ENCODE measurements around the gene ZMYND12.

Gene ZMYND12

GRCh38 chr1:42461196-42461595 is 5.4 kb upstream of the ZMYND12 start:
- Mint-ChIP-seq H3K36me3 (peaks cover 8% of the 10 kb centered on the region), H3K4me3 (no peak overlapping the region), H3K9me3 (ENCODE audit: low read depth) (no peaks in the 10 kb centered on the region), H3K4me1 (ENCODE audit: low read depth) (peaks cover 62% of the 10 kb centered on the region), H3K27me3 (no peaks in the 10 kb centered on the region), H3K27ac (no peak overlapping the region)

DNA sequence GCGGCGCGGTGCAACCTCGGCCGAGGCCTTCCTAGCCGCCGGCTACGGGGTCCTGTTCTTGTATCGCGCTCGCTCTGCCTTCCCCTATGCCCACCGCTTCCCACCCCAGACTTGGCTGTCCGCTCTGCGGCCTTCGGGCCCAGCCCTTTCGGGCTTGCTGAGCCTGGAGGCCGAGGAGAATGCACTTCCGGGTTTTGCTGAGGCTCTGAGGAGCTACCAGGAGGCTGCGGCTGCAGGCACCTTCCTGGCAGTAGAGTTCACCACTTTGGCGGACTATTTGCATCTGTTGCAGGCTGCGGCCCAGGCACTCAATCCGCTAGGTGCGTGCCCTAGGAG is 900 bp upstream of the ZMYND12 start:
- peak overlapping the region; percentile 97 for H3K27ac Mint-ChIP-seq
- no peaks in the 10 kb centered on the region for H3K9me3 Mint-ChIP-seq (ENCODE audit: low read depth)
- H3K4me3 Mint-ChIP-seq = peak overlapping the region; percentile 95
- H3K36me3 Mint-ChIP-seq = peaks cover 8% of the 10 kb centered on the region
- no peaks in the 10 kb centered on the region for H3K27me3 Mint-ChIP-seq
- H3K4me1 Mint-ChIP-seq (ENCODE audit: low read depth) = peaks cover 48% of the 10 kb centered on the region

DNA sequence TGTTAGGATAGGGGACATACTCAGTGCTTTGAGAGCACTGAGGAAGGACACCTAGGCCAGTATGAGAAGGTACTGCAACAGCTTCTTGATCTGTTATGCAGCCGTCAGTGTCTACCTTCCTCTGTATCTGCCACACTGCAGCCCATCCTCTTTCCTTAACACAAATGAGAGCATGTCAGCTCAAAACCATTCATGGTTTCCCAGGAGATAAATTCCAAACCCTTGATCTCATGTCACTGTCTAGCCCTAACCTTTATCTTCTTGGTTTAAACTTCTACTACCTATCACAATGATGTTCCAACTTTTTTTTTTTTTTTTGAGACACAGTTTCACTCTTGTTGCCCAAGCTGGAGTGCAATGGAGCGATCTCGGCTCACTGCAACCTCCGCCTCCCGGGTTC is 1.4 kb downstream of the ZMYND12 start:
- Mint-ChIP-seq H3K27ac (peak overlapping the region; percentile 55), H3K36me3 (peaks cover 2% of the 10 kb centered on the region), H3K9me3 (ENCODE audit: low read depth) (no peaks in the 10 kb centered on the region), H3K4me1 (ENCODE audit: low read depth) (peaks cover 32% of the 10 kb centered on the region), H3K4me3 (peak overlapping the region; percentile 30), H3K27me3 (no peaks in the 10 kb centered on the region)

DNA sequence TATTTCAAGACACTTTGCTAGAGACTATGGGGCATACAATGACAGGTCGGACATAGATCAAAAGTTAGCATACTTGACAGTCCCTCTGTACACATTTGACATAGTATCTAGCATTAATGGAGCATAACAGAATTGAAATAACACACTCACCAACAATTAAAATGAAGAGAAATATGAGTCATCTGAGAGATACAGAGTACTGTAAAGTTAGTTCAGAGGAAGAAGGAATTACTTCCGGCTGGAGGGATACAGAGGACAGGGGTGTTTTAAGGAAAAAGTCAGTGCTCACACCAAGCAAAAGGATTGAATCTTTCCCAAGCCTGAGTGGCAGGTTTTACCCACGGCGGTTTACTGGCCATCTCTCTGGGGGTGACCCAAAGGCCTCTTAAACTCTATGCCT is 2.4 kb downstream of the ZMYND12 start:
- H3K4me1 Mint-ChIP-seq (ENCODE audit: low read depth) = peaks cover 25% of the 10 kb centered on the region
- H3K27me3 Mint-ChIP-seq = no peaks in the 10 kb centered on the region
- no peak overlapping the region for H3K27ac Mint-ChIP-seq
- no peaks in the 10 kb centered on the region for H3K9me3 Mint-ChIP-seq (ENCODE audit: low read depth)
- no peak overlapping the region for H3K4me3 Mint-ChIP-seq
- peaks cover 2% of the 10 kb centered on the region for H3K36me3 Mint-ChIP-seq

- Mint-ChIP-seq H3K4me3 (no peak overlapping the region), H3K27ac (no peak overlapping the region), H3K9me3 (ENCODE audit: low read depth) (no peaks in the 10 kb centered on the region), H3K27me3 (no peaks in the 10 kb centered on the region), H3K4me1 (ENCODE audit: low read depth) (peaks cover 2% of the 10 kb centered on the region), H3K36me3 (peaks cover 3% of the 10 kb centered on the region)
Measured at GRCh38 chr1:42450061-42450460, 5.8 kb downstream of the ZMYND12 start.

DNA sequence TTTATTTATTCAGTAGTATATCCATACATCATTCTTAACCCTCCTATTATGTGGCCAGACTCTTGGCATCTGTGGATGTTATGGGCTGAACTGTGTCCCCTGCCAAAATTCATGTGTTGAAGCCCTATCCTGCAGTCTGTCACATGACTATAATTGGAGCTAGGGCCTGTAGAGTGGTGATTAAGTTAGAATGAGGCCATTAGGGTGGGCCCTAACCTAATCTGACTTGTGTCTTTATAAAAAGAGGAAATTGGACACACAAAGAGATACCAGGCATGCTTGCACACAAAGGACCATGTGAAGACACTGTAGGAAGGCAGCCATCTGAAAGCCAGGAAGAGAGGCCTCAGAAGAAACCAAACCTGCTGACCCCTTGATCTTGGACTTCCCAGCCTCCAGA is 6.6 kb downstream of the ZMYND12 start:
- Mint-ChIP-seq H3K9me3 (ENCODE audit: low read depth) (no peaks in the 10 kb centered on the region), H3K4me3 (no peak overlapping the region), H3K36me3 (peaks cover 3% of the 10 kb centered on the region), H3K4me1 (ENCODE audit: low read depth) (no peaks in the 10 kb centered on the region), H3K27me3 (no peaks in the 10 kb centered on the region), H3K27ac (no peak overlapping the region)

GRCh38 chr1:42442662-42443061 is 13.2 kb downstream of the ZMYND12 start:
- Mint-ChIP-seq H3K9me3 (ENCODE audit: low read depth) (no peaks in the 10 kb centered on the region), H3K27me3 (no peaks in the 10 kb centered on the region), H3K27ac (no peak overlapping the region), H3K4me3 (no peak overlapping the region), H3K36me3 (peaks cover 3% of the 10 kb centered on the region), H3K4me1 (ENCODE audit: low read depth) (no peaks in the 10 kb centered on the region)

GRCh38 chr1:42439940-42440339 is 15.9 kb downstream of the ZMYND12 start:
- peaks cover 3% of the 10 kb centered on the region for H3K36me3 Mint-ChIP-seq

GRCh38 chr1:42434340-42434739 is 21.5 kb downstream of the ZMYND12 start:
- Mint-ChIP-seq H3K27ac (no peak overlapping the region), H3K4me1 (ENCODE audit: low read depth) (no peaks in the 10 kb centered on the region), H3K27me3 (no peaks in the 10 kb centered on the region), H3K9me3 (ENCODE audit: low read depth) (no peaks in the 10 kb centered on the region), H3K36me3 (peaks cover 6% of the 10 kb centered on the region), H3K4me3 (no peak overlapping the region)

More at GRCh38 chr1:42439940-42440339, 15.9 kb downstream of the ZMYND12 start:
- Mint-ChIP-seq H3K27ac (no peak overlapping the region), H3K9me3 (ENCODE audit: low read depth) (no peaks in the 10 kb centered on the region), H3K4me1 (ENCODE audit: low read depth) (no peaks in the 10 kb centered on the region), H3K27me3 (no peaks in the 10 kb centered on the region), H3K4me3 (no peak overlapping the region)

- Mint-ChIP-seq H3K27me3 (no peaks in the 10 kb centered on the region), H3K36me3 (peaks cover 6% of the 10 kb centered on the region), H3K4me3 (no peak overlapping the region), H3K27ac (no peak overlapping the region), H3K4me1 (ENCODE audit: low read depth) (no peaks in the 10 kb centered on the region), H3K9me3 (ENCODE audit: low read depth) (no peaks in the 10 kb centered on the region)
Measured at GRCh38 chr1:42433369-42433768, 22.5 kb downstream of the ZMYND12 start.

- no peak overlapping the region for H3K4me3 Mint-ChIP-seq
- no peak overlapping the region for H3K27ac Mint-ChIP-seq
- no peaks in the 10 kb centered on the region for H3K9me3 Mint-ChIP-seq (ENCODE audit: low read depth)
- no peaks in the 10 kb centered on the region for H3K4me1 Mint-ChIP-seq (ENCODE audit: low read depth)
- H3K27me3 Mint-ChIP-seq = no peaks in the 10 kb centered on the region
- H3K36me3 Mint-ChIP-seq = peaks cover 6% of the 10 kb centered on the region
Measured at GRCh38 chr1:42432714-42433113, 23.1 kb downstream of the ZMYND12 start.

DNA sequence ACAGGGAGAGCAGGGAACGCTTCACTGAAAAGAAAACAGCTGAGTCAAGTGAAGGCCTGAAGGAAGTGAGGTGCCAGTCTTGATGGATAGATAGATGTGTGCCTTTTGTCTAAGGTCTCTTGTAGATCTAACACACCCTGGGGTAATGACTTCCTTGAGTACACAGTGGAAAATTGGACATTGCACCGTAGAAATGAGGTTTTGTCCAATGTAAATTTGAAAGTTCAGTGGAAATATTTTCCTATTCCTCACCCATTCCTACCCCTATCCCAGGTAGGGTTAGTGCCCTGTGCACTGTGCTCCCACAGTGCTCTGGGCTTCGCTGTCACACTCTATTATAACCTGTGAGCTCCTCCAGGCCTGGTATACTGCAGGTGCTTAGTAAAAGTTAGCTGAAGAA is 24.3 kb downstream of the ZMYND12 start:
- Mint-ChIP-seq H3K4me3 (no peak overlapping the region), H3K4me1 (ENCODE audit: low read depth) (no peaks in the 10 kb centered on the region), H3K36me3 (peaks cover 6% of the 10 kb centered on the region), H3K9me3 (ENCODE audit: low read depth) (no peaks in the 10 kb centered on the region), H3K27ac (no peak overlapping the region), H3K27me3 (no peaks in the 10 kb centered on the region)

GRCh38 chr1:42430286-42431135 is 25.3 kb downstream of the ZMYND12 start:
- no peak overlapping the region for H3K4me3 Mint-ChIP-seq
- no peaks in the 10 kb centered on the region for H3K27me3 Mint-ChIP-seq
- H3K9me3 Mint-ChIP-seq (ENCODE audit: low read depth) = no peaks in the 10 kb centered on the region
- H3K4me1 Mint-ChIP-seq (ENCODE audit: low read depth) = no peaks in the 10 kb centered on the region
- H3K36me3 Mint-ChIP-seq = peaks cover 6% of the 10 kb centered on the region
- H3K27ac Mint-ChIP-seq = no peak overlapping the region

DNA sequence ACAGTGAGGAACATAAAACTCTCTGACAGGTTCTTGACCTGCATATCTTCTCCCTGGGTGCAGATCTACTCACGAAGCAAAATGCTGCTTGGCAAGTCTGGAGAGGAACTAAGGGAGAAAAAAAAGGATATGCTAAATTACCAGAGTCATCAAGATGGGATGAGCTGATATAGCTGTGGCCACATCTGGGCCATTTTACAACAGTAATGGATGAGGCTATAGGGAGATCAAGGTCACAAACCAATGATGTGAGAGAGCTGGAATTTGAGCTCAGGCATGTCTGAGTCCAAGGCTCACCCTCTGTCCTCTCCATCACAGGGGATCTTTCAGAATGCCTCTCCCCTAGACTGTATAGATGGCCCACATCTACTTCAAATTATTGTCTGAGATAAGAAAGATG is 26.2 kb downstream of the ZMYND12 start:
- Mint-ChIP-seq H3K27ac (no peak overlapping the region), H3K4me3 (no peak overlapping the region), H3K9me3 (ENCODE audit: low read depth) (no peaks in the 10 kb centered on the region), H3K36me3 (peaks cover 3% of the 10 kb centered on the region), H3K4me1 (ENCODE audit: low read depth) (no peaks in the 10 kb centered on the region), H3K27me3 (no peaks in the 10 kb centered on the region)

- Mint-ChIP-seq H3K4me3 (no peak overlapping the region), H3K36me3 (no peaks in the 10 kb centered on the region), H3K27ac (no peak overlapping the region), H3K9me3 (ENCODE audit: low read depth) (no peaks in the 10 kb centered on the region), H3K27me3 (no peaks in the 10 kb centered on the region), H3K4me1 (ENCODE audit: low read depth) (no peaks in the 10 kb centered on the region)
Measured at GRCh38 chr1:42427240-42427639, 28.6 kb downstream of the ZMYND12 start.

GRCh38 chr1:42424201-42424600 is 31.6 kb downstream of the ZMYND12 start:
- Mint-ChIP-seq H3K4me3 (no peak overlapping the region), H3K27me3 (no peaks in the 10 kb centered on the region), H3K4me1 (ENCODE audit: low read depth) (no peaks in the 10 kb centered on the region), H3K36me3 (no peaks in the 10 kb centered on the region), H3K9me3 (ENCODE audit: low read depth) (no peaks in the 10 kb centered on the region), H3K27ac (no peak overlapping the region)
